ENCODE data around the gene TBX6.

DNA sequence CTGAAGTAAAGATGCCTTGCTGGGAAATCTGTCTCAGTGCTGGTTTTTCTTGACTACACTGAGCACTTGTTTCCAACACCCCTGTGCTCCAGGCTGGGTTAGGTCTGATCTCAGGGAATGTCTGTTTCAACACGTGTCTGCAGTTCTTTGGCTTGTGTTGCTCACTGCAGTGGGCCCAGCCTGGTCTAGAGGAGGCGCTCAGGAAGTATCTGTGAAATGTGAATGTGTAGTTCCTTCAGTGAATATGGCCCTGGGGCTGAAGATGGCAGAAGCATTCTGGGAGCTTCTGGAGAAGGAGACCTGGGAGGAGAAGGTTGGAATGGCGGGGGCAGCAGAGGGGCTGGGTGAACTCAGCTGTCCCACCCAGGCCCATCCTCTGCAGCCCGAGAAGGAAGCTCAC, 12.4 kb upstream of the TBX6 start:
- no peak for TF ChIP-seq ZNF274 (IDR thresholded peaks at IDR 0.05; ENCODE audit: low read depth, low read length)
- no peak for TF ChIP-seq YY1 (IDR thresholded peaks at IDR 0.05; ENCODE audit: insufficient read depth, insufficient read length)
- TF ChIP-seq SUZ12 (IDR thresholded peaks at IDR 0.05; ENCODE audit: extremely low read depth, insufficient read depth, insufficient read length) = no peak
